ENCODE measurements around the gene MLLT1.

DNA sequence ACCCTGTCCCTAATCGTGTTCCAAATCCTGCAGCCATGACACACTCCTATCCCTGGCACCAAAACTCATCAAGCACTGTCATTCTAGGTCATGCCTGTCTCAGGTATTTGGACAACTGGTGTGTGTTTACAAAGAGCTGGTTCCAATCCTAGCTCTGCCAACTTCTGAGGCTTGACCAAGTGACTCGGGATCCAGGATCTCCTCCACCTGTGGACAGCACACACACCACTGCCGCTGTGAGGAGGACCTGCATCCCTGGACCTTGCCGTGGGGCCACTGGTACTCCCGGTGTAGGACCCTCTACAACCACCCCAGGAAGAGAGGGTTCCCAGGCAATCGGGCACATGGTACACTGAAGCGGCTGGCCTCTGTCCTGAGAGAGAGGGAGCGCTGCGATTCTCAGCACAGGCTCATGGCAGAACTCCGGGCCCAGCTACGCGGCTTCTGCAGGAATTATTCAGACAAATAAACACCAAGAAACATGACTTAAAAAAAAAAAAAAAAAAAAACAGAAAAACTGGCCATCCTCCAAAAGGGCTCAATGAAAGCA, 20.4 kb downstream of the MLLT1 start:
- TF ChIP-seq TARDBP (IDR thresholded peaks at IDR 0.05) (no peak), HDGF (IDR thresholded peaks at IDR 0.05; ENCODE audit: borderline replicate concordance) (no peak), NFRKB (IDR thresholded peaks at IDR 0.05) (no peak), ZNF384 (IDR thresholded peaks at IDR 0.05) (no peak), SUZ12 (IDR thresholded peaks at IDR 0.05) (no peak), FOXM1 (IDR thresholded peaks at IDR 0.05; ENCODE audit: borderline replicate concordance) (no peak), SP1 (IDR thresholded peaks at IDR 0.05) (no peak), BHLHE40 (IDR thresholded peaks at IDR 0.05; ENCODE audit: borderline replicate concordance) (no peak), FOXA1 (IDR thresholded peaks at IDR 0.05) (no peak), L3MBTL2 (conservative IDR thresholded peaks at IDR 0.05) (no peak), ARNT (IDR thresholded peaks at IDR 0.05) (no peak), FOXK2 (IDR thresholded peaks at IDR 0.05) (no peak), ELF4 (IDR thresholded peaks at IDR 0.05) (no peak)
